H1 (cell line): Measurements from ENCODE around the gene DACT1. TPM values are rescaled to one million over a fixed set of nuclear protein-coding genes. Genes with fewer than 3 reads are reported as not detected.

Experiments
- BCL11A ChIP-seq, 2 experiments: IDR thresholded peaks; one replicate each; pipeline ENCODE4 v1.6.1; 2011; ENCODE audit warnings: low read depth in 2 of 2, low read length in 2 of 2, mild to moderate bottlenecking in 2 of 2
- KDM4A ChIP-seq: IDR thresholded peaks from one replicate; pipeline ENCODE4 v1.7.1; 2012; ENCODE audit warnings: low read depth, mild to moderate bottlenecking, moderate library complexity, low read length, inconsistent platforms; ENCODE audit not compliant: severe bottlenecking
- POLR2A ChIP-seq, 2 experiments: IDR thresholded peaks; 1 replicate in 1 of 2; 2 replicates in 1 of 2; pipeline ENCODE4 v1.6.1; 2011; ENCODE audit warnings: low read depth in 2 of 2, low read length in 2 of 2, mild to moderate bottlenecking in 2 of 2; ENCODE audit errors: control extremely low read depth in 1 of 2
- POU5F1 ChIP-seq: IDR thresholded peaks from 2 replicates; pipeline ENCODE4 v1.6.1; 2011; ENCODE audit warnings: low read depth, mild to moderate bottlenecking, low read length, moderate library complexity
- polyA plus RNA-seq, 7 experiments: library from polyadenylated mRNA; depleted of rRNA in 3 of 7; stranded (reverse) in 5 of 7; unstranded in 2 of 7; fragments of >200 nt in 5 of 7; fragments of 200-250 nt in 2 of 7; gene quantifications; 1 replicate in 5 of 7; 2 replicates in 1 of 7; 4 replicates in 1 of 7; pipeline versions ENCODE4 v1.2.1 to v1.2.3, GENCODE V29; 2011 to 2013; ENCODE audit warnings: missing spikeins in 2 of 7, mixed read lengths in 2 of 7
- total RNA-seq: library from RNA; stranded (reverse); fragmentation: NEBNext Ultra II Directional; extraction: Animal tissue kit (Norgen Biotek cat#: 25700); gene quantifications from 2 replicates; pipeline ENCODE4 v1.2.1, GENCODE V29; 2021

DACT1 gene
- total and polyA plus RNA-seq, 2 of the 8 experiments (the other 6 are each of a cell fraction or from before 2014, with no cell fraction given) = 3.2 to 29.8 TPM

DNA sequence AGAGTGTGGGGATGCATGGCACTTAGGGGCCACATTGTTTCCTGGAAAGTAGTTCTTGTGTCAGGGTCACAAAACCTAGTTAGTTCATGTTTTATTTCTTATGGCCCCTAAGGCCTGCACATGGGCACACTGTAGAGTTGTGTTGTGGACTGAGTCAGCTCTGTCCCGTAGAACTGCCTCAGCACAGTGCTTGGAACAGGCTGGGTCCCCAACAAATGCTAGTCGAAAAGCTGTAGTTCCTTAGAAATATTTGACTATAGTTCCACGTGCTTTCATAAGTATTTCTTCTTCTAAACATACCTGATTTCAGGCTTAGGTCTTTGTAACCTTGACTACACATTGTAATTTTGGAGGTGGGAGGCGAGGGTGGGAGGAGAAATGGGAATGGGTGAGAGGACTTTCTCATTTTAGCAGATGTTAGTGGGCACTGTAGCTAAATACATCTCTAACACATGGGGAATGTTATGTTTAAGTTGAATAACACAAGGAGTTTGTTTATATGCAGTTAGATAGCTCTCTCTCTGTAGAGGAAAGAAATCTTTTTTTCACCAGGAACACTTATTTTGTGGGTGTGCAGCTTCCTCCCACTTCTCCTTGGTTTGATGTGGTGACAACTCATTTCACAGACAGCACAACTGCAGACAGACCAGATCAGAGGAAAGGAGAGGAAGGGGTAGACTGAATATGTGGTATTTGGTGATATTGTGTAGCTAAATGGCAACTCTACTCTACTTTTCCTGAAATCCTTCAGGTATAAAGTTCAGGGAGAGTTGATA lies 39.5 kb upstream of the DACT1 start (continued):
- TF ChIP-seq KDM4A = no peak
- no peak for TF ChIP-seq BCL11A (IDR thresholded peaks at IDR 0.05; ENCODE audit: low read depth in 2 of 2, low read length in 2 of 2)
- TF ChIP-seq POU5F1 = no peak
- no peak for TF ChIP-seq POLR2A (IDR thresholded peaks at IDR 0.05; ENCODE audit: control extremely low read depth in 1 of 2, low read depth in 2 of 2, low read length in 2 of 2)
- TF ChIP-seq, all 59 proteins: peak for 0
